AG04449 (cell line): ENCODE data around the gene SPSB1.

Source experiments
- CTCF ChIA-PET: fragments of 350-600 bp; formaldehyde crosslinking; extraction: SDS; loops from one replicate; lab custom pipeline; 2021; ENCODE audit warnings: antibody characterized with exemption; lab: Yijun Ruan, JAX
- POLR2A ChIA-PET: fragments of 400-600, 350-600 bp; formaldehyde crosslinking; extraction: SDS; loops from one replicate; lab custom pipeline; 2020; ENCODE audit warnings: antibody characterized with exemption, inconsistent platforms; lab: Yijun Ruan, JAX
- DNase-seq: peaks from one replicate; pipeline ENCODE4 v3.0.0-alpha.2; 2010; ENCODE audit warnings: low read depth, low spot score
- H3K4me3 ChIP-seq: 2 replicates; pipeline ENCODE4 v1.5.1; 2011; ENCODE audit warnings: low read depth, mild to moderate bottlenecking, control low read depth, low read length
- CTCF ChIP-seq: IDR thresholded peaks from one replicate; pipeline ENCODE4 v1.5.1; 2011; ENCODE audit warnings: mild to moderate bottlenecking, moderate library complexity, low read length, control low read depth, inconsistent platforms; ENCODE audit not compliant: insufficient read depth; ENCODE audit errors: missing control alignments

SPSB1 gene

GRCh38 chr1:9347095-9347850 lies 54.6 kb downstream of the SPSB1 start:
- DNase-seq, result no peak
- H3K4me3 ChIP-seq, result no peak overlapping the region
- ChIA-PET POLR2A (no interaction called here), CTCF (no interaction called here)
- no peak for TF ChIP-seq CTCF

- no peak overlapping the region for H3K4me3 ChIP-seq
- ChIA-PET POLR2A (interaction anchor here (1.5 kb wide), 1 partner anchor 22 kb away, joined by 3 read pairs; no protein-coding TSS in a partner anchor), CTCF (no interaction called here)
- TF ChIP-seq CTCF, result no peak
- DNase-seq, result no peak
Measured at GRCh38 chr1:9349331-9349851, 56.7 kb downstream of the SPSB1 start.

- DNase-seq, result no peak
- TF ChIP-seq CTCF, result no peak
- no peak overlapping the region for H3K4me3 ChIP-seq
- CTCF ChIA-PET, result interaction anchor here (1.0 kb wide), 1 partner anchor 105 kb away, joined by 3 read pairs; no protein-coding TSS in a partner anchor
- POLR2A ChIA-PET, result interaction anchor here (1.5 kb wide), 1 partner anchor 21 kb away, joined by 3 read pairs; no protein-coding TSS in a partner anchor
Measured at GRCh38 chr1:9350013-9350908, 57.6 kb downstream of the SPSB1 start.

GRCh38 chr1:9350960-9351359 lies 58.3 kb downstream of the SPSB1 start:
- no peak overlapping the region for H3K4me3 ChIP-seq
- ChIA-PET CTCF (interaction anchor here (1.0 kb wide), 1 partner anchor 105 kb away, joined by 3 read pairs; no protein-coding TSS in a partner anchor), POLR2A (no interaction called here)

GRCh38 chr1:9351654-9352271 lies 59.1 kb downstream of the SPSB1 start:
- H3K4me3 ChIP-seq, result no peak overlapping the region
- CTCF ChIA-PET, result no interaction called here
- no peak for TF ChIP-seq CTCF
- DNase-seq, result no peak
- POLR2A ChIA-PET, result no interaction called here

More at GRCh38 chr1:9350960-9351359, 58.3 kb downstream of the SPSB1 start:
- no peak for TF ChIP-seq CTCF
- DNase-seq, result no peak
